Activated CD4-positive, alpha-beta T cell treated with anti-CD3 and anti-CD28 coated beads, Interleukin-2, amount 50 U/mL, for 24 hours (primary cell): ENCODE data around the gene FUS.
"Not testable (repeated sequence)": the region's sequence is repeated elsewhere in the genome, so short reads cannot be mapped to it uniquely, and the experiment has no call there.

Experiments used
- DNase-seq, 2 donors: peaks; one replicate each; pipeline ENCODE4 v3.0.0-alpha.2; 2020; ENCODE audit warnings: low read depth in 1 of 2, low spot score in 1 of 2

The FUS gene

DNA sequence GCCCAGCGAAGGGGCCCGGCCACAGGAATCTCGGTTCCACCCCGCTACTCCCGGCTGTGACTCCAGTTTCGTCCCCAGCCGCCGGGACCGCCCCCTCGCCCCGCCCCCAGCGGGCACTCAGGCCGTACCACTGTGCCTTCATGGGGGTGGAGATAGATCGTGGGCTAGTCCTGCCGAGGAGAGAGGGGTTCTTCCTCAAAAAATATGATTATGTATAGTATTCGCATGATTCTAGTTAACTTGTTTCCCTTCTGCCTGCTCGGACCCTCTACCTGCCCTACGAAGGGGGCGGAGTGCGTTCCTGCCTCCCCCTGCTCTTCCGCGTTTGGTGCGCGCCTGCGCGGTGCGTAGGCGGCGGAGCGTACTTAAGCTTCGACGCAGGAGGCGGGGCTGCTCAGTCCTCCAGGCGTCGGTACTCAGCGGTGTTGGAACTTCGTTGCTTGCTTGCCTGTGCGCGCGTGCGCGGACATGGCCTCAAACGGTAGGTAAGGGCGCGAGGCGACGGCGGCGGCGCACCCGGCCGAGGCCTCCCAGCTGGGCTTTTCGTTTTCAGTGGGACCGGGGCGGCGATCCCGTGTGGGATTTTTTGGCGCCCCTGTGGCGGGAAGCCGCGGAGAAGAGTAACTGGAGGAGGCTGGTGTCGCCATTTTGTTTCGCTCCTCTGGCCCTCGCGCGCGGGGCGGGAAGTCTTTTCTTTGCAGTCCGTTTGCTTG lies at the start of gene FUS:
Gene FUS (plus strand): TSS at position 393 of the 713 bp plus-strand sequence. CDS start 76 bp downstream, at position 469.
- peak; percentile 86 to 92 for DNase-seq

GRCh38 chr16:31130336-31130891 lies 49.5 kb upstream of the FUS start:
- DNase-seq = no peak

GRCh38 chr16:31130899-31131298 lies 49.0 kb upstream of the FUS start:
- DNase-seq = no peak

GRCh38 chr16:31131416-31131815 lies 48.5 kb upstream of the FUS start:
- no peak for DNase-seq

- no peak for DNase-seq
Observed at GRCh38 chr16:31131841-31132271, 48.1 kb upstream of the FUS start.

GRCh38 chr16:31132303-31132979 lies 47.5 kb upstream of the FUS start:
- no peak for DNase-seq

DNA sequence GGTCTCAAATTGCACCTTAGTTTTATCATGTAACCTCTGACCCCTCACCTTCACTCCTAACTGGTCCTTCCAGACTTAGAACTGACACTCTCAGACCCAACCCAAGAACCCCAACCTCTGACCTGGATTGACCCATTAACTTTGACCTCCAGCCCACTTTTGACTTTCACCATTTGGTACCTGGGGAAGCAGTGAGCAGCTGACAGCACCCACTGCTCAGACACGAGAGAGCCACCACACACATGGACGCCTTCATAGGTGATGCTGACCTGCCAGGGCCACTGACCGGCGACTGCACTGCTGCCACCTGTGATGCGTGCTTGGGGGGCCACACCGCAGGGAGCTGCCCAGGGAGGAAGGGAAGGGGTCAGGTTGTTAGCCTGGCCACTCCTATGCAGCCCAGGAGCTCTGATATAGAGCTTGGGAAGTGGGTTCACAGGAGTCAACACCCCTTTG lies 46.9 kb upstream of the FUS start:
- no peak for DNase-seq

DNA sequence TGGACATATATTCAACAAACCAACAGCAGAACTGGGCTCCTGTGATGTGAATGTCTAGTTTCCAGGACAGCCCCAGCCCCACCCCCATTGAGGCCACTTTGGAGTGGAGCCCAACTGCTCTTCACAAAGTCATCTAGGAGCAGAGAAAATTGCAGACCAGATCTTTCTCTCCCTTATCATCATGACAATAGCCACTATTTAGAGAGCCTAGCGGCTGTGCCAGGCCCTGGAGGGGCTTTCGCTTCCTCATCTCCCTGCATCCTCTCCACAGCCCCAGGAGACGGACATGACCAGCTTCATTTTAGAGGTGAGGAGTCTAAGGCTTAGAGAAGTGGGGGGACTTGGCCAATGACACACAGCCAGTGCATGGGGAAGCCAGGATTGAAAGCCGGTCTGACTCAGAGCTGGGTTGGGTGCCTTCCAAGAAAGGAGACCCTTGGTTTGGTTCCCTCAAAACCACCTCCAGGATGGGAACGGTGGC lies 45.8 kb upstream of the FUS start:
- DNase-seq = no peak

DNA sequence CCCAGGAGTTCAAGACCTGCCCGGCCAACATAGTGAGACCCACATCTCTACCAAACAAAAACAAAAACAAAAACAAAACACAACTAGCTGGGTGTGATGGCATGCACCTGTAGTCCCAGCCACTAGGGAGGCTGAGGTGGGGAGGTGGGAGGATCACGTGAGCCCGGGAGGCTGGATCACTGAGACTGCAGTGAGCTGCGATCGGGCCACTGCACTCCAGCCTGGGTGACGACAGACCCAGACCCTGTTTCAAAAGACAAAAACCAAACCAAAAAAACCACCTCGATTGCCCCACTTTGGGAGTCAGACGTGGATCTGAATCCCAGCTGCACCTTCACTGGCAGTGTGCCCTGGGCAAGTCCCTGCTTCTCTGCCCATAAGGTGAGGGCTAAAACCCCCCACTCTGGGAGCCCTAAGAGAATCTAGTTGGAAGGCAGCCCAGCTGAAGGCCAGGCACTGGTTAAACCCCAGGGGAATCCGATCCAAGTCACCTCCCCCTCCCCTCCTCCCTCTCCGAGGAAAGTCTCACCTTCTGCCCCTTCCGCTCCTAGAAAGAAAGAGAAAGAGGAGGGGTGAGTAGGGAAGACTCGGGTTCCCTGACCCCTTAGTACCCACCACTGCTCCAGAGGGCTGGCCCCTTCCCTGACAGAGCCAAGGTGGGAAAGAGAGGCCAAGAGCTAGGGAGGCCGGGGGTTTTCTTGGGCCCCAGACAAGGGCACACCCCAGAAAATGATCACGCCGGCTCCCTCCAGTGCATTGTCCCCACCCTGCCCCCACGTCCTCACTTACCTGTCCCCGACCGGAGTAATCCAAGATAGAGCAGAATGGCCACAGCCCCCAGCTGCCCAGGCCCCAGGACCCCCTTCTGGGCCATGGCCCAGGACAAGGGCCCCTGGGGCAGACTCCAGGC lies 45.1 kb upstream of the FUS start:
- no peak for DNase-seq

DNA sequence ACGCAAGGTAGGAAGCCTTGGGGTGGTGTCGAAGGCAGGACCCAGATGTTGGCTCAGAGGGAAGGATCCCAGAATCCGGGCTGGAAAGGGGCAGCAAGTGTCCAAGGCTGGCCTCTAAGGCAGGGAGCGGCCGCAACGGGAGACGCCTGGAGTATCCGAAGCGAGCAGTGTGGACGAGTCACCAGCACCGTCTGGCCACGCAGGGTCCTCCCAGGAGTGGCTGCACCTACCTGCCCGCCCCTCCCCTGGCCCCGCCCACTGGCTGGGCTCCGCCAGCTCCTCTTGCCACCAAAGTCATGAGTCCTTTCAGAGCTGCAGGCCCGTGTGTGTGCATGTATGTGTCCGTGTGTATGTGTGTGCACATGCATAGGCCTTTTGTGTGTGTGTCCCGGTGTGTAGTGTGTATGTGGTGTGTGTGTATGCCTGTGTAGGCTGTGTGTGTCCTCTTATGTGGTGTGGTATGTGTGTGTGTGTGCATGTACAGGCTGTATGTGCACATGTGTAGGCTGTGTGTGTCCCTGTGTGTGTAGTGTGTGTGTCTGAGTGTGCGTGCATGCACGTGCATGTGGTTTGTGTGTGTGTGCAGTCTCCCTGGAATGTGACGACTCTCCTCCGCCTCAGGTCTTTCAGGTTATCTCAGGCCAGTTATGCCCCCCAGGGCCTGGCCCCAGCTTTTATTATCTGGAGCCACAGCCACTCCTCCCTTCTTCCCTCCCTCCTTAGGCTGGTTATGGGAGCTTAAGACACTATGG lies 44.2 kb upstream of the FUS start, which contains the start of gene PRSS8:
Gene PRSS8 (minus strand): TSS at position 193 of the 752 bp plus-strand sequence. CDS start 229 bp downstream, outside the sequence.
- no peak for DNase-seq

DNA sequence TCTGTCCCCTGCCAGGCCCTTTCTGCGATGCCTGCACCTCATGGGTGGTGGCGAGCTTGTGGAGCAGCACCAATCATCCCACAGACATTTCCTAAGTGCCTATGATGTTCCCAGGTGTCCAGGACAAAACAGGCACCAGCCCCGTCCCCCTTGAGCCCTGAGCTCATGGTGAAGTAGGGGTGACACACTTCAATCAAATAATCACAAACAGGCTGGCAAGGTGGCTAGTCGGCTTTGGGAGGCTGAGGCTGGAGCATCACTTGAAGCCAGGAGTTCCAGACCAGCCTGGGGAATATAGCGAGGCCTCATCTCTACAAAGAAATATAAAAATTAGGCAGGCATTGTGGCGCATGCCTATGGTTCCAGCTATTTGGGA lies 43.7 kb upstream of the FUS start:
- no peak for DNase-seq

DNA sequence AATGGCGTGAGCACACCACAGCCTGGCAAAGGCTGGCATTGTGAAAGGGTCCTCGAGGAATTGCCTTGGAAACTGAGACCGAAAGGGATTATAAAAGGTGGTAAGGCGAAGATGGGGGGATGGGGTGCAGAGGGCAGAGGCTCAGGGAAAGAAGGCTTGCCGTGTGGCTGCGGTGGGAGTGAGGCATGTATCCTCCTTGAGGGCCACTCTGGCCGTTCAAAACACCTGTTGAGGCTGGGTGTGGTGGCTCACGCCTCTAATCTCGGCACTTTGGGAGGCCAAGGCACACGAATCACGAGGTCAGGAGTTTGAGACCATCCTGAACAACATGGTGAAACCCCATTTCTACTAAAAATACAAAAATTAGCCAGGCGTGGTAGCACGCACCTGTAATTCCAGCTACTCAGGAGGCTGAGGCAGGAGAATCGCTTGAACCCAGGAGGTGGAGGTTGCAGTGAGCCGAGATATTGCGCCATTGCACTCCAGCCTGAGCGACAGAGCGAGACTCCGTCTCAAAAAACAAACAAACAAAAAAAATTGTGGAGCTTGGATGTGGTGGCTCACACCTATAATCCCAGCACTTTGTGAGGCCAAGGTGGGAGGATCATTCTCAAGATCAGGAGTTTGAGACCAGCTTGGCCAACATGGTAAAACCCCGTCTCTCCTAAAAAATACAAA lies 43.0 kb upstream of the FUS start:
- DNase-seq = not testable (repeated sequence)

- no peak for DNase-seq
Observed at GRCh38 chr16:31138621-31139578, 41.0 kb upstream of the FUS start.

GRCh38 chr16:31141071-31141469 lies 38.9 kb upstream of the FUS start:
- not testable (repeated sequence) for DNase-seq

DNA sequence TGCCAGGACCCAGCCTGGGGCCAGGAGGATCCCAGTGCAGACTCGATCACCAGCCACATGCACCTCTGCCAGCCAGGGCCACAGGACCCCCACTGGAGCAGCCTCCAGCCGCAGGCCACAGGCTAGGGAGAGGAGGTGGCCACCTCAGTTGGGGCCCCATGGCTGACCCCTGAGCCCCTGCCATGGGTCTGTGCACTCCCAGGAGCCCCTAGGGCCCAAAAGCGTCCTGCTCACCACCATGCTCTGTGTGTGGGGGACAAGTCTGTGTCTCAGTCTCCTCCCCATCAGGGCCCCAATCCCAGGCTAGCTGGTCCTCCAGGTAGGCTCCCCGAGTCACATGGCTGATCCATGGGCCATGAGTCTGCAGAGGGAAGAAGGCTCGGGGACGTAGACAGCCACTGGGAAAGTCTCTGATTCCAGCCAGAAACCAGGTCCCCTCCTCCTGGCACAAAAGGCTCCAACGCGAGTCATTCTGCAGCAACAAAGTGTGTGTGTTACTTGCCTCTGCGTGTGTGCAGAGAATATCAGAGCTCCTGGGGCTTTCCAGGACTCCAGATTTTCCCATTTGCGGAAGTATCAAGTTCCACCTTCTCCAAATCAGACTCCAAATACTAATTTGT lies 38.3 kb upstream of the FUS start:
- DNase-seq = no peak

DNA sequence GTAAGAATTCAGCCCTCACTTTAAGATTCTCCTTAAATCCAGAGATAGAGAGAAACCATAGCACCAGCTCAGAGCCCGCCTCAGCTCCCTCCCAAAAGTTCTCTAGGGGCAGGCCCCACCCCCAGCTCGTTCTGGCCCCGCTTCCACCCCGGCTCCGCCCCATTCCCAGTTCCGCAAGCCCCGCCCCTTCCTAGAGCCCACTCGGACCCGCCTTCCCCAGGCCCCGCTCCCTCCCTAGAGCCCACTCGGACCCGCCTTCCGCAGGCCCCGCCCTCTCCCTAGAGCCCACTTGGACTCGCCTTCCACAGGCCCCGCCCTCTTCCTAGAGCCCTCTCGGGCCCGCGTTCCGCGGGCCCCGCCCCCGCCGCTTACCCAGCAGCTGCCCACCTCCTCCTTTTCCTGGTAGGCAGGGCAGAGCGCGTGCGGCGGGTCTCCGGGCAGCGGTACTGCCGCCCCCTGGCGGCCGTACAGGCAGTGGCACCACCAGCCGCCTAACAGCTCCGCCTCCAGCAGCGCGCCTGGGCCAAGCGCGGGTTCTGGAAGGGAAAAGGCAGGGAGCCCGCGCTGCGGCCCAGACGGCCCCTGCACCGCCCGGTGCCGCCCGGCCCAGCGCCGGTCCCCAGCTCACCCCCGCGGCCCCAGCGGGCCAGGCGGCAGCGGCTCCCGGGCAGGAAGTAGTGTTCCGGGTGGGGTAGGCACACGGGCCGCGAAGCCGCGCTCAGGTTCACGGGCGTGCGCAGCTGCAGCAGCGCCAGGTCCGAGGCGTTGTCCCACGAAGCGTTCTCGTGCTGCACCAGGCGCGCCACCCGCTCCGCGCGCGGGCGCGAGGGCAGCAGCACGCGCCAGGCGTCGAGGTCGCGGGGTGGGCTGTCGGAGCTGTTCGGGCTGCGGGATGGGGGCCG lies 37.6 kb upstream of the FUS start:
- DNase-seq = peak; percentile 95 to 96
